ENCODE measurements around the gene FLNB. TPM values are rescaled to one million over a fixed set of nuclear protein-coding genes. Genes with fewer than 3 reads are reported as not detected.
A peak's percentile ranks its signal among the peaks of the same experiment; 100 is the strongest.

FLNB gene
- polyA plus RNA-seq, 4 donors = 137 to 335 (median 205) TPM

DNA sequence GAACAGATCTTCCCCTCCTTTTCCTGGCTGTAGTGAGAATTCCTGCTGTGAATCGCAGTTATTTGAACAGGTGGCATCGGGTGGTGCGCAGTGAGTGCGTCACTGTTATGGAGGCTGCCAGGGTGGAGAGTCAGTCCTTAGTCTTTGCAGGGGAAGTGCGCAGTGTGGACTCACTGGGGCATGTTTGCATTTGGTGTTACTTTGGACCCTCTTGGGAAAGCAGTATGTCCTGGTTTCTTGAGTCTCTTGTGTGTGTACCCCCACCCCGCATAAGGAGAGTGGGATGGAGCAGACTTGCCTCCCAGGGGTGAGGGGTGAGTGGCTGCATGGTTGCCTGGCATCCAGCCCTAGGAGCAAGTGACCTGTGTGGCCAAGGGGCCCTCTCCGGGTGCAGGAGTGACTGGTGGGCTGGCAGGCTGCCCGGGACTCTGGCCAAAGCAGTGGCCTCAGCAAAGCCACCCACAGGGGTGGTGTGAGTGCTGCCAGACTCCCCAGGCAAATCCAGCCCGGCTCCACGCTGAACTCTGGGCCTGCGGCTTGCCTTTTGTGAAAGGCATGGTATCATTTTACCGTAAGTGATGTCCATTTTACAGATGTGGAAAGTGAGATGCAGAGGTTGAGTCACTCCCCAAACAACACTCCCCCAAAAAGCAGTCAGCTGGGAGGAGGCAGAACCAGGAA lies 156.1 kb downstream of the FLNB start:
- Histone ChIP-seq H3K4me3 (ENCODE audit: low read depth in 1 of 3, low read length in 3 of 3) (no peak overlapping the region), H3K4me1 (ENCODE audit: control insufficient read depth in 3 of 3, insufficient read depth in 2 of 3, low read depth in 1 of 3, low read length in 2 of 3) (peaks cover 0 to 3% (median 0%) of the 10 kb centered on the region in 3 donors), H3K27me3 (ENCODE audit: control insufficient read depth in 3 of 3, insufficient read depth in 3 of 3, low read length in 3 of 3) (no peaks in the 10 kb centered on the region), H3K9me3 (ENCODE audit: control insufficient read depth in 2 of 2, insufficient read depth in 1 of 2, low read depth in 1 of 2, low read length in 1 of 2) (no peaks in the 10 kb centered on the region), H3K36me3 (ENCODE audit: control insufficient read depth in 3 of 3, insufficient read depth in 2 of 3, low read depth in 1 of 3, low read length in 3 of 3) (peaks cover under 1 to 86% (median 33%) of the 10 kb centered on the region in 3 donors), H3K27ac (ENCODE audit: low read depth in 1 of 3, low read length in 2 of 3) (peak overlapping the region in 2 of 3 donors; percentile 17 to 32)
- DNase-seq (peak; percentile 24 to 74), FAIRE-seq (no peak)
- WGBS, 3 donors = 61 to 68% (median 66%) methylated on average over 12 of the region's 12 CpGs

DNA sequence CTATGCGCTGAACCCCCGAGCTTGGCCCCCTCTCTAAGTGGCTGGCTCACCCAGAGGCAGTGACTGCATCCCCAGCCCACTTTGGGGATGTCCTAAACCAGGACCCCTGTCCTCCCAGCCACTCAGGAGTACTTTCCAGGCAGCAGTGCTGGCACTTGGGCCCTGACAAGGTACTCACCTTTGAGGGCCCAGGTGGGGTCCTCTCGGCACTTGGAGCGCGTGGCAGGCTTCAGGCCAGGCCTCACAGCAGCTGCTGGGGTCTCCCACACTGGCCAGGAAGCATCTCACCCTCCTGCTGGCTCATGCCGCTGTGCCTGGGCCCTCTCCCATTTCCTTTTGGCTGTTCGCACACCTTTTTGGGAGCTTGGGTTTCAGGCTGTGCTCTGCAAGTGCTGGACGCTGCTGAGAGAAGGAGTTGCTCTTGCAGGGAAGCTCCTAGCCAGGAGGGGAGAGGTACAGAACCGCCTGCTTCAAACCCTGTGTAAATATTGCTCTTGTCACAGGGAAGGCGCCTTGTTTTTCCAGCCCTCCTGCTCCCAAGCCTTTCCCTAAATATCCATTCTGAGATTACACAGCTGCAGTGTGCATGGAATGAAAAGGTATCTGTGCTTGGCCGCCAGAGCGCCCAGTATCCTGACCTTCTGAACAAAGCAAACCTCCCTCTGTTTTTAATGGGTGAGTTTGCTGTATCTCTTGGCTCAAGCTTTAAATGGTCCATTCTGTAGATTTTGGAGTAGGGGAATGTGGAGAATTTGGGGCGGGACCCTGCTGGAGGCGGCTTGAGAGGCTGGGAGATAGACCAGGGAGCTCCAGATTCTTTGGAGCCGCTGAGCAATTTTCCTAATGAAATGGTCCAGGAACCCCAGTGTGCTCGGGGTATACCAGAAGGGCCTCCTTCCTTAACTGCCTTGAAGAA lies 156.9 kb downstream of the FLNB start:
- Histone ChIP-seq H3K4me1 (ENCODE audit: control insufficient read depth in 3 of 3, insufficient read depth in 2 of 3, low read depth in 1 of 3, low read length in 2 of 3) (peaks cover 0 to 3% (median 0%) of the 10 kb centered on the region in 3 donors), H3K27ac (ENCODE audit: low read depth in 1 of 3, low read length in 2 of 3) (peak overlapping the region in 2 of 3 donors; percentile 9 to 32), H3K4me3 (ENCODE audit: low read depth in 1 of 3, low read length in 3 of 3) (no peak overlapping the region), H3K9me3 (ENCODE audit: control insufficient read depth in 2 of 2, insufficient read depth in 1 of 2, low read depth in 1 of 2, low read length in 1 of 2) (no peaks in the 10 kb centered on the region), H3K27me3 (ENCODE audit: control insufficient read depth in 3 of 3, insufficient read depth in 3 of 3, low read length in 3 of 3) (no peaks in the 10 kb centered on the region), H3K36me3 (ENCODE audit: control insufficient read depth in 3 of 3, insufficient read depth in 2 of 3, low read depth in 1 of 3, low read length in 3 of 3) (peaks cover 2 to 88% (median 33%) of the 10 kb centered on the region in 3 donors)
- 74 to 85% (median 82%) methylated on average over 16 of the region's 16 CpGs for WGBS, 3 donors
- no peak for DNase-seq
- FAIRE-seq = no peak

DNA sequence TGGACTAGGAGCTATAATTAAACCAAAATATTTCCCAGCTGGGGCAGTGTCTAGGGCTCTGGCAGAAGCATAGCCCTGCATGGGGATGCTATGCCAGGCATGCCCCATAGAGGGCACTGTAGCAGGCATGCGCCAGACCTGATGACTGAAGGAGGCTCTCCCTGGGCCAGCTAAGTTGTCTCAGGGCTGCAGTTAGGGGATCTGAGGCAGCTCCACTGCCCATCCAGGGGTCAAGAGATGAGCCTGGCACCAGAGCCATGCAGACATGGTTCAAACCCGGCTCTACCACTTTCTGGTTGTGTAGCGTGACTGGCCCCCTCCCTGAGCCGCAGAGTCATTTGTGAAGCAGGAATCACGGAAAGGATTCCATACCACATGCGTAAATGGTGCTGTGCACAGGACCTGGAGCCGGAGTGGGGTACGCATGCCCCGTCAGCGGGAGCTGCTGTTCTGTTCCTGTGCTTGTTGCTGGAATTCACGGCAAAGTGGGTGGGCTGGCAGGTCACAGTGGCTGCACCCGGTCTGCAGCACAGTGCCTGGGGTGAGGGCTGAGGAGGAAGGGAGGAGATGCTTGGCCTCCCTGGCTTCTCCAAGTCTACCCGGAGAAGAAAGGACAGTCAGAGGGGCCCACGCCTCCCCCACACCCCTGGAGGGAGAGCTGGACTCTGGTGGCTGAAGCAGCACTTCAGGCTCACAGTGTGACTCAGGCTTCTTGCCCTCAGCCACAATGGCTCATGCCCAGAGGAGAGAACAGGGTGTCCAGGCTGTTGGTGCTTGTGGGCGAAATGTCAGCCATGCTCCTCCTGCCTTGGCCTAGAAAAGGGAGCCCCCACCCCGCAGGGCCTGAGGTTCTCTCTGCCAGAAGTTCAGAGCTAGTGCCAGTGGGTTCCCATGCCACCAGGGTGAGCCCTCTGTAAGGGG lies 159.5 kb downstream of the FLNB start:
- Histone ChIP-seq H3K4me1 (ENCODE audit: control insufficient read depth in 3 of 3, insufficient read depth in 2 of 3, low read depth in 1 of 3, low read length in 2 of 3) (peaks cover 0 to 3% (median 0%) of the 10 kb centered on the region in 3 donors), H3K27me3 (ENCODE audit: control insufficient read depth in 3 of 3, insufficient read depth in 3 of 3, low read length in 3 of 3) (no peaks in the 10 kb centered on the region), H3K36me3 (ENCODE audit: control insufficient read depth in 3 of 3, insufficient read depth in 2 of 3, low read depth in 1 of 3, low read length in 3 of 3) (peaks cover 2 to 91% (median 27%) of the 10 kb centered on the region in 3 donors), H3K27ac (ENCODE audit: low read depth in 1 of 3, low read length in 2 of 3) (no peak overlapping the region), H3K9me3 (ENCODE audit: control insufficient read depth in 2 of 2, insufficient read depth in 1 of 2, low read depth in 1 of 2, low read length in 1 of 2) (no peaks in the 10 kb centered on the region), H3K4me3 (ENCODE audit: low read depth in 1 of 3, low read length in 3 of 3) (no peak overlapping the region)
- WGBS, 3 donors = 86 to 90% (median 88%) methylated on average over 16 of the region's 16 CpGs
- peak; percentile 43 to 70 for DNase-seq
- FAIRE-seq = no peak

DNA sequence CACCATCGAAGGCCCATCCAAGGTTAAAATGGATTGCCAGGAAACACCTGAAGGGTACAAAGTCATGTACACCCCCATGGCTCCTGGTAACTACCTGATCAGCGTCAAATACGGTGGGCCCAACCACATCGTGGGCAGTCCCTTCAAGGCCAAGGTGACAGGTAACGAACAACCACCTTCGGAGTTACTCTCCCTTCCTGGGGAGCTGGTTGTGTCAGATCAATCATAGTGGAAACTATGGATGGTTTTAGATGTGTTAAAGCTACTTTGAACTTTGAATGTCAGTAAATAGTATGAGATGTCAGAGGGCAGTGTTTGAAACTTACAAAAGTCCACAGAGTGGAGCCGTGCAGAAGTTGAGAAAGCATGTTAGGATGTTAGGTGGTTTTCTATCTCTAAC lies 160.3 kb downstream of the FLNB start:
- H3K27me3 ChIP-seq (ENCODE audit: control insufficient read depth in 3 of 3, insufficient read depth in 3 of 3, low read length in 3 of 3) = no peaks in the 10 kb centered on the region
- H3K9me3 ChIP-seq (ENCODE audit: control insufficient read depth in 2 of 2, insufficient read depth in 1 of 2, low read depth in 1 of 2, low read length in 1 of 2) = no peaks in the 10 kb centered on the region
- H3K4me1 ChIP-seq (ENCODE audit: control insufficient read depth in 3 of 3, insufficient read depth in 2 of 3, low read depth in 1 of 3, low read length in 2 of 3) = peaks cover 0 to 10% (median 0%) of the 10 kb centered on the region in 3 donors
- DNase-seq = no peak
- no peak for FAIRE-seq
- peaks cover 2 to 88% (median 20%) of the 10 kb centered on the region in 3 donors for H3K36me3 ChIP-seq (ENCODE audit: control insufficient read depth in 3 of 3, insufficient read depth in 2 of 3, low read depth in 1 of 3, low read length in 3 of 3)
- H3K4me3 ChIP-seq (ENCODE audit: low read depth in 1 of 3, low read length in 3 of 3) = no peak overlapping the region
- WGBS, 3 donors = 83 to 85% (median 83%) methylated on average over 7 of the region's 7 CpGs
- H3K27ac ChIP-seq (ENCODE audit: low read depth in 1 of 3, low read length in 2 of 3) = no peak overlapping the region

DNA sequence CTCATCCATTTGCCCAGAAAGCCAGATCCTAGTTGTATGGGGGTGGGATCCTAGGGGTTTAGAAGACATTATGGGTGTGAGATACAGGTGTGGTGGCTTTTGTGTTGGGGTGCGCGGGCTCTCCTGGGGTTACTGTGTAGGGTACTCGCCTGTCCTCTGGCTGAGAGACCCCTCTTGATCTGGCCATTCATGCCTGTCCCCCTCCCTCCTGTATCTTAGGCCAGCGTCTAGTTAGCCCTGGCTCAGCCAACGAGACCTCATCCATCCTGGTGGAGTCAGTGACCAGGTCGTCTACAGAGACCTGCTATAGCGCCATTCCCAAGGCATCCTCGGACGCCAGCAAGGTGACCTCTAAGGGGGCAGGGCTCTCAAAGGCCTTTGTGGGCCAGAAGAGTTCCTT lies 161.1 kb downstream of the FLNB start:
- no peaks in the 10 kb centered on the region for H3K9me3 ChIP-seq (ENCODE audit: control insufficient read depth in 2 of 2, insufficient read depth in 1 of 2, low read depth in 1 of 2, low read length in 1 of 2)
- no peak overlapping the region for H3K27ac ChIP-seq (ENCODE audit: low read depth in 1 of 3, low read length in 2 of 3)
- no peak for FAIRE-seq
- no peak overlapping the region for H3K4me3 ChIP-seq (ENCODE audit: low read depth in 1 of 3, low read length in 3 of 3)
- DNase-seq = no peak
- H3K36me3 ChIP-seq (ENCODE audit: control insufficient read depth in 3 of 3, insufficient read depth in 2 of 3, low read depth in 1 of 3, low read length in 3 of 3) = peaks cover 2 to 82% (median 19%) of the 10 kb centered on the region in 3 donors
- H3K4me1 ChIP-seq (ENCODE audit: control insufficient read depth in 3 of 3, insufficient read depth in 2 of 3, low read depth in 1 of 3, low read length in 2 of 3) = peaks cover 0 to 17% (median under 1%) of the 10 kb centered on the region in 3 donors
- WGBS, 3 donors = 83 to 91% (median 86%) methylated on average over 9 of the region's 9 CpGs
- H3K27me3 ChIP-seq (ENCODE audit: control insufficient read depth in 3 of 3, insufficient read depth in 3 of 3, low read length in 3 of 3) = no peaks in the 10 kb centered on the region

DNA sequence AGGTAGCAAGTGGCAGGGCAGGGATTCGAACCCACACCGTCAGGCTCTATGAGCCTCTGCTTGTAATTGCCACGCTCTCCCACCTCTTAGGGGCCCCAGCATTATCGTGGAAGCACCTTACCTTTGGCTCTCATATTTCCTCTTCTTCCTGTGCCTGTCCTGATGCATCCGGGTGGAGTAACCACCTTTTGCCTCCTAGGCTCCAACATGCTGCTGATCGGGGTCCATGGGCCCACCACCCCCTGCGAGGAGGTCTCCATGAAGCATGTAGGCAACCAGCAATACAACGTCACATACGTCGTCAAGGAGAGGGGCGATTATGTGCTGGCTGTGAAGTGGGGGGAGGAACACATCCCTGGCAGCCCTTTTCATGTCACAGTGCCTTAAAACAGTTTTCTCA lies 162.2 kb downstream of the FLNB start:
- no peaks in the 10 kb centered on the region for H3K9me3 ChIP-seq (ENCODE audit: control insufficient read depth in 2 of 2, insufficient read depth in 1 of 2, low read depth in 1 of 2, low read length in 1 of 2)
- peaks cover 2 to 72% (median 11%) of the 10 kb centered on the region in 3 donors for H3K36me3 ChIP-seq (ENCODE audit: control insufficient read depth in 3 of 3, insufficient read depth in 2 of 3, low read depth in 1 of 3, low read length in 3 of 3)
- no peaks in the 10 kb centered on the region for H3K27me3 ChIP-seq (ENCODE audit: control insufficient read depth in 3 of 3, insufficient read depth in 3 of 3, low read length in 3 of 3)
- H3K4me1 ChIP-seq (ENCODE audit: control insufficient read depth in 3 of 3, insufficient read depth in 2 of 3, low read depth in 1 of 3, low read length in 2 of 3) = peaks cover 0 to 25% (median 3%) of the 10 kb centered on the region in 3 donors
- WGBS, 3 donors = 81 to 86% (median 84%) methylated on average over 11 of the region's 11 CpGs
- H3K27ac ChIP-seq (ENCODE audit: low read depth in 1 of 3, low read length in 2 of 3) = no peak overlapping the region
- FAIRE-seq (no peak), DNase-seq (no peak)
- H3K4me3 ChIP-seq (ENCODE audit: low read depth in 1 of 3, low read length in 3 of 3) = no peak overlapping the region

DNA sequence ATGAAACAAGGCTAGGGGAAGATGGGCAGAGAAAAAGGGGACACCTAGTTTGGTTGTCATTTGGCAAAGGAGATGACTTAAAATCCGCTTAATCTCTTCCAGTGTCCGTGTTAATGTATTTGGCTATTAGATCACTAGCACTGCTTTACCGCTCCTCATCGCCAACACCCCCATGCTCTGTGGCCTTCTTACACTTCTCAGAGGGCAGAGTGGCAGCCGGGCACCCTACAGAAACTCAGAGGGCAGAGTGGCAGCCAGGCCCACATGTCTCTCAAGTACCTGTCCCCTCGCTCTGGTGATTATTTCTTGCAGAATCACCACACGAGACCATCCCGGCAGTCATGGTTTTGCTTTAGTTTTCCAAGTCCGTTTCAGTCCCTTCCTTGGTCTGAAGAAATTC lies 162.9 kb downstream of the FLNB start:
- Histone ChIP-seq H3K4me3 (ENCODE audit: low read depth in 1 of 3, low read length in 3 of 3) (no peak overlapping the region), H3K9me3 (ENCODE audit: control insufficient read depth in 2 of 2, insufficient read depth in 1 of 2, low read depth in 1 of 2, low read length in 1 of 2) (no peaks in the 10 kb centered on the region), H3K27ac (ENCODE audit: low read depth in 1 of 3, low read length in 2 of 3) (no peak overlapping the region), H3K36me3 (ENCODE audit: control insufficient read depth in 3 of 3, insufficient read depth in 2 of 3, low read depth in 1 of 3, low read length in 3 of 3) (peaks cover 2 to 66% (median 11%) of the 10 kb centered on the region in 3 donors), H3K27me3 (ENCODE audit: control insufficient read depth in 3 of 3, insufficient read depth in 3 of 3, low read length in 3 of 3) (no peaks in the 10 kb centered on the region), H3K4me1 (ENCODE audit: control insufficient read depth in 3 of 3, insufficient read depth in 2 of 3, low read depth in 1 of 3, low read length in 2 of 3) (peaks cover 3 to 32% (median 6%) of the 10 kb centered on the region in 3 donors)
- WGBS, 3 donors = 85 to 91% (median 90%) methylated on average over 9 of the region's 9 CpGs
- no peak for DNase-seq
- FAIRE-seq = no peak
